HG03095 (cell line): ENCODE results near the gene DLL4.
"Not testable (repeated sequence)": the region's sequence is repeated elsewhere in the genome, so short reads cannot be mapped to it uniquely, and the experiment has no call there.

Experiments used
- ATAC-seq: cut with Tn5 transposase; IDR thresholded peaks from one replicate; pipeline ENCODE4 v1.9.1; 2021; ENCODE audit warnings: moderate library complexity; ENCODE audit not compliant: unreplicated experiment

Gene DLL4

GRCh38 chr15:40957041-40957555 lies 28.0 kb downstream of the DLL4 start:
- no peak for ATAC-seq

DNA sequence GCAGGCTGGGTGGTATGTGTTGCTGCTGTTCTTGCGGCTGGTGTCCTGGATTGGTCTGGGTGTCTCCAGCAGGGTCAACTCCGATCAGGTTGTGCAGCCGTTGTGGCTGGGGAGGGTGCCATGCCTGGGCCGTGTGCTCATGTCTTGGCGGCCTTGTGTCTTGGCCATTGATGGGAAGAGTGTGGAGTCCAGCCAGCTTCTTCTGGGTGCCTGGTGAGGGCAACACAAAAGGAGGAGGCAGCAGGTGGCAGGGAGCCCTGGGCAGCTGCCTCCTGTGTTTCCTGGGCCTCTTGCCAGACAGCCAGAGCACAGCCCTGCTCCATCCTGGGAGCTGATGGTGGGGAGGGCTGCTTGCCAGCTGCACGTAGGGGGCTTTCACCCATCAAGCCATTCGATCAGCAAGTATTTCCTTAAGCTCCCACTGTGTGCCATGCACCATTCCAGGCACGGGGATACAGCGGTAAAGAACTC lies 28.5 kb downstream of the DLL4 start:
- no peak for ATAC-seq

DNA sequence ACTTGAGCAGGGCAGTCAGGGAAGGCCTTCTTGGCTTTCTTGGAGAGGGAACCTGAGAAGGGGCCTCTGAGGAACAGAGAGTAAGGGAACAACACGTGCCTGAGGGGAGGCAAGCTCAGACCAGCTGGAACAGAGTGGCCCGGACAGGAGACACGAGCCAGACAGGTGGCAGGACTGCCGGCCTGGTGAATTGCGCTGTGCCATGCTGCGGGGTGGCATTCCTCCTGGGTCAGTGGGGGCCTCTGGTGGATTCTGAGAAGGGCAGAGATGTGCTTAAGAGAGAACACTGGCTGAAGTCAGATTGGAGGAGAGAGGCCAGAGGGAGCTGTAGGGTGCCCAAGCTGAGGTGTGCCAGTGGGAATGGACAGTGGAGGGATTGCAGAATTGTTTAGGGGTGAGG lies 29.0 kb downstream of the DLL4 start:
- ATAC-seq = no peak

DNA sequence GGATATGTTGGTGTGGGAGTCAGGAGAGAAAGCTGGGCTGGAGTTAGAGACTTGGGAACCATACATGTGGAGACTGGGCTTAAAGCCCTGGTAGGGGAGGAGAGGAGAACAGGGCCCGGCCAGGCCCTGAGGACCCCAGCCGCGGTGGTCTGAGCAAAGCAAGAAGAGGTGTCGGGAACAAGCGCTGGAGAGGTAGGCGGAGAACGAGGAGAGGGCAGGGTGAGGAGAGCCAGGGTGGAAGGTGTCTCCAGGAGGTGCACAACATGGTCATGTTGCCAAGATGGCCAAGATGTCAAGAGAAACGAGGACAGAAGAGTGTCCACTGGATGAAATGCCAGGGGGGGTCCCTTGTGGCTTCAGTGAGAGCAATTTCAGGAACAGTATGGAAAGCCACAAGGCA lies 29.6 kb downstream of the DLL4 start:
- no peak for ATAC-seq

DNA sequence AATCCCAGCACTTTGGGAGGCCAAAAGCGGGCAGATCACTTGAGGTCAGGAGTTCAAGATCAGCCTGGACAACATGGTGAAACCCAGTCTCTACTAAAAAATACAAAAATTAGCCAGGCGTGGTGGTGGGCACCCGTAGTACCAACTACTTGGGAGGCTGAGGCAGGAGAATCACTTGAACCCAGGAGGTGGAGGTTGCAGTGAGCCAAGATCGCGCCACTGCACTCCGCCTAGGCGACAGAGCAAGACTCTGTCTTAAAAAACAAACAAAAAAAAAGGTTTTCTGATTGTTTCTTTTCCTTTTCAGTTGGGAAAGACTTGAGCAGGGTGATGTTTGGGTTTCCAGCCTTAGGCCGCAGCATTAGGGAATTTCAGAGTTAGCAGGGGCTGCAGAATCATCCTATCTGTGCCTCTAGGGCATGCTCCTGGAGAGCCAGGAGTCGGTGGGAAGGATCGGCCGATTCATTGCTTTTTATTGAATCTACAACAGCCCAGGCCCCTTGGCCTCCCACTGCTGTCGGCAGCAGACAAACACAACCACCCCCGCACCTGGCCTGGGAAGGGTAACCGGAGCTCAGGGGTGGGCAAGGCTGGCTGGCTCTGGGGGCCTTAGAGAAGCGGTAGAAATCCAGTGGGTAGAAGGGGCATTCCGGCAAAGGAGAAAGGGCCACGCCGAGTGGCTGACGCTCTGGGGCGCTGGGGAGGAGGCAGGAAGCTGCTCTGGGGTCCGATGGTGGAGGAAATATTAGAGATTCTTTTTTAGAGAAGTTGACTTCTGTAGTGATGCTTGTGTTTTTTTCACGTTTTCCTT lies 30.4 kb downstream of the DLL4 start:
- ATAC-seq = no peak

DNA sequence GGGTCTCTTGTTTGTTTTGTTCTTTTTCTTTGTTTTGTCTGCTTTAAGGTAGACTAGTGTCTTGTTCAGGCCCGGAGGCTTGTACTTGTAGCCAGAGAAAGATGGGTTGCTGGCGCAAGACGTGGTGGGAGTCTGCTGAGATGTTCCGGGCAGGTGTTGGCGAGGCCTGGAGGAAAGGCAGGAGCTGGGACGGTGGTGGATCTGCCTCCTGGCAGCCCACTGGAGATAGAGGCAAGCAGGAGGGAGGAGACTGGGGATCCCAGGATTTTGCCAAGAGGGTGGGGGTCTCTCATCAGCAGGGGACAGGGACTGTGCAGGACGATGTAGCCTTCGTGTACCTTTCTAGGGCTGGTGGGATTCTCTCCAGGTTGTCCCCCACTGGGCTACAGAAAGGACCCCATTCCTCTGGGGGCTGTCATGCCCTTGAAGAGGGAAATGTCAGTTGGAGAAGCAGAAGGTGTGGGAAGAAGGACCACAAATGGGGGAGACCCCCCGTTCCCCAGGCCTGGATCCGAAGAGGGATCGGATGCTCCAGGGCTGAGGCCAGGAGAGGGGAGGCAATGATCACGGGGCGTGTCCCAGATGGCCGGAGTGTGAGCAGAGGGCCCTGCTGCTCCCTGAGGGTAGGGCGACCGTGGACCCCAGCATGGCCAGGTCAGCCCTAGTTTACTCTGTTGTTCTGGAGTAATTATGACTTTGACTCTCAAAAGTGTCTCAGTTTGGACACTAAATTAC lies 31.2 kb downstream of the DLL4 start:
- ATAC-seq = no peak

DNA sequence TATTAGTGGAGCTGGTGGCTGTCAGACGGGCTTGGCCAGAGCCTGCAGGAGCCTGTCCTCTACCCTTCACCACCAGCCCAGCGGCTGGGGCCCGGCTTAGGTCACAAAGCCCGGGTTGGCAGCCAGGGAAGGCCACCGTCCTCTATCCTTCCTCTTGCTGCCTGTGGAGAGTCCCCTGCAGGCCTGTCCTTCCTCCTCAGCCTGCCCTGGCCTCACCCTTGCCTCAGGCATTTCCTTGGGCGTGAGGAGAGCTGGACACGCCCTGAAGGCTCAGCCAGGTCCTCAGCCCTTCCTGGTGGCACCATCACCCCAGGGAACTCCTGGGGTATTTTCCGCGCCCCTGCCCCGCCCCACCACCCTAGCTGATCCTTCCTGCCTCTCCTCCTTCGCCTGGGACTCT lies 31.8 kb downstream of the DLL4 start:
- no peak for ATAC-seq

DNA sequence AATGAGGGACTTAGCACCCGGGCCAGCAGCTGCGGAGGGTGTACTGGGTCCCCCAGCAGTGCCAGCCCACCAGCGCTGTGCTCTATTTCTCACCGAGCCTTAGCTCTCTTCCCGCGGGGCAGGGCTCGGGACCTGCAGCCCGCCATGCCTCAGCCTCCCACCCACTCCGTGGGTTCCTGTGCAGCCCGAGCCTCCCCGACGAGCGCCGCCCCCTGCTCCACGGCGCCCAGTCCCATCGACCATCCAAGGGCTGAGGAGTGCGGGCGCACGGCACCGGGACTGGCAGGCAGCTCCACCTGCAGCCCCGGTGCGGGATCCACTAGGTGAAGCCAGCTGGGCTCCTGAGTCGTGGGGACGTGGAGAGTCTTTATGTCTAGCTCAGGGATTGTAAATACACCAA lies 32.6 kb downstream of the DLL4 start:
- ATAC-seq = not testable (repeated sequence)

- not testable (repeated sequence) for ATAC-seq
Measured at GRCh38 chr15:40962317-40962716, 33.2 kb downstream of the DLL4 start.

DNA sequence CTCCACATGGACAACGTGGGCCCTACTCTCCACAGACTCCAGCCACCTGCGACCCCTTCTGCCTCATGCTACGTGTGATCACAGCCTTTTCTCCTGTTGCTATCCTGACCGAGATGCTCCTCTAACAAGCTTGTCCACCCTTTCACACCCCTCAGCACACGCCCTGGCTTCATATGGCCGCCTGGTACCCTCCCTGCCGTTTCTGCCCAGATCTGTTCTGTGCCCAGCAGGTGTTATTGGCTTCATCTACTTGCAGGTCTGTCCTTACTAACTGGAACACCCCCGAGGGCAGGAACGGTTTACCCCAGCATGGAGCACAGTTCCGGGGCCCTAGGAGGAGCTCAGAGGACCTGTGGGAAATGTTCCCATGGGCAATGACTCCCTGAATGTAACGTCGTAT lies 34.1 kb downstream of the DLL4 start:
- no peak for ATAC-seq

DNA sequence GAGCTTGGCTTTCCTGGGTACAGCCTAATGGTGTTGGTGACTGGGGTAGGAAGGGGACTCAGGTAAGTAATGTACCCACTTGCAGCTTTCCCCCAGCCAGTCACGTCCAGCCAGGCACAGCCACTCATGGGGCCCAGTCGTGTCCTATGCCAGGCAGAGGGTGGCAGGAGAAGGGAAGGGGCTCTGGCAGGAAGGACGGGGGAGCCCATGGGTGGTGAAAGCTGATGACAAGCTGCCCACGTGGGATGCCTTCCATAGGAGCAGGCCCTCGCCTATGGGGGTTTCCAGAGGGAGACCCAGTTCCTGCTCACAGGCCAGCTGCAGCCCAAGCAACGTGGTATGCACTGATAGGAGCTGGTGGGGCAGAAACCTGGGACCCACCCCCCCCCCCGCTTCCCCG lies 34.9 kb downstream of the DLL4 start:
- ATAC-seq = no peak

GRCh38 chr15:40964634-40965033 lies 35.5 kb downstream of the DLL4 start:
- ATAC-seq = no peak

GRCh38 chr15:40968290-40969085 lies 39.3 kb downstream of the DLL4 start:
- no peak for ATAC-seq

DNA sequence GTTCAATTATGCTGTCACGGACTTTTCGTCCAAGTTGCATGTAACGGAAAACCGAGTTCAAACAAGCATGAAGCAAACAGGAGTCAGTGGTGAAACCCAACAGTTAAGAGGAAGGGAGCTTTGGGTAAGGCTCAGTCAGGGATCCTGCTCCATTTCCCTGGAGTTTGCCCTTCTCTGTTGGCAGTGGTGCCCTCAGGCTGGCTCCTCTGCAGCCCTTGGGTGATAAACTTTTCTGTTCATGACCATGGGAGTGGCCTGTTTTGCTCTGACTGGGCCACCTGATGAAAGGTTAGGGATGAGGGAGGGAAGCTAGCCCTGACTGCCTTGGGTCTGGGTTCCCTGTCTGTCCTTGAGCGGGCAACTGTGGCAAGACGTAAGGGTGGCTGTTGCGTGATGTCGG lies 40.2 kb downstream of the DLL4 start:
- ATAC-seq = no peak

GRCh38 chr15:40974879-40975278 lies 45.7 kb downstream of the DLL4 start:
- ATAC-seq = no peak

DNA sequence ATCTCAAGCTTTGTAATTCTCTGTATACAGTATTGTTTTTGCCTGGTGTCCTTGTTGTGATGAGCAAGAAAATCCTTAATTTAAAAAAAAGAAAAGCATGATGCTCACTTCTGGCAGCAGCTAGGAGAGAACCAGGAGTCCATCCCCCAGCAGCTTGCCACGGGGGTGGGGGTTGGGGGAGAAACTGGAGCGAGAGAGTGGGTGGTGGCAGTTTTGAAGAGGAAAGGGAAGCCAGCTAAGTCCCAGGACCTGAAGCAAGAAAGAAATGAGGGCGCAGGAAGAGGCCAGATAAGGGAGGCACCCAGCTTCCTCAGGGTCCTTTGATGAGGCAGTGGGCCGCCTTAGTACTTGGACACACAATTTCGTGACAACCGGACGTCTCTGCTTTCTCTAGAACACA lies 47.7 kb downstream of the DLL4 start:
- ATAC-seq = no peak

GRCh38 chr15:40978141-40978540 lies 49.0 kb downstream of the DLL4 start:
- no peak for ATAC-seq

- ATAC-seq = no peak
Measured at GRCh38 chr15:40978562-40978961, 49.4 kb downstream of the DLL4 start.

GRCh38 chr15:40981186-40981585 lies 52.0 kb downstream of the DLL4 start:
- no peak for ATAC-seq

- no peak for ATAC-seq
Measured at GRCh38 chr15:40982855-40983254, 53.7 kb downstream of the DLL4 start.

GRCh38 chr15:40984406-40984805 lies 55.3 kb downstream of the DLL4 start:
- ATAC-seq = no peak
